ENCODE data around the gene SMCR8. TPM values are rescaled to one million over a fixed set of nuclear protein-coding genes. Genes with fewer than 3 reads are reported as not detected.
"Not testable (repeated sequence)": the region's sequence is repeated elsewhere in the genome, so short reads cannot be mapped to it uniquely, and the experiment has no call there.

SMCR8 gene
- total RNA-seq, 4 donors from 2014 or later: 16.7 to 25.5 (median 22.4) TPM

GRCh38 chr17:18371455-18371854 lies 56.4 kb downstream of the SMCR8 start:
- Histone ChIP-seq H3K27me3 (no peaks in the 10 kb centered on the region), H3K36me3 (no peaks in the 10 kb centered on the region), H3K4me3 (no peak overlapping the region), H3K4me1 (peaks cover 2% of the 10 kb centered on the region), H3K9me3 (no peaks in the 10 kb centered on the region), H3K27ac (no peak overlapping the region)
- TF ChIP-seq POLR2A (IDR thresholded peaks at IDR 0.05) (no peak), CTCF (IDR thresholded peaks at IDR 0.05) (no peak), POLR2AphosphoS5 (IDR thresholded peaks at IDR 0.05) (no peak), EP300 (IDR thresholded peaks at IDR 0.05) (no peak)
- no peak for DNase-seq (ENCODE audit: low spot score in 2 of 2)
- 62% methylated on average over 7 of the region's 7 CpGs for WGBS

GRCh38 chr17:18373181-18373580 lies 58.1 kb downstream of the SMCR8 start:
- H3K36me3 ChIP-seq; DNase-seq (ENCODE audit: low spot score in 2 of 2); H3K4me3 ChIP-seq; H3K9me3 ChIP-seq; H3K27ac ChIP-seq; H3K27me3 ChIP-seq: not testable (repeated sequence)
- H3K4me1 ChIP-seq: peaks cover 20% of the 10 kb centered on the region
- WGBS: 72% methylated on average over 6 of the region's 6 CpGs

GRCh38 chr17:18374216-18374615 lies 59.1 kb downstream of the SMCR8 start:
- Histone ChIP-seq H3K27me3 (no peaks in the 10 kb centered on the region), H3K27ac (no peak overlapping the region), H3K4me1 (peaks cover 22% of the 10 kb centered on the region), H3K4me3 (no peak overlapping the region), H3K36me3 (no peaks in the 10 kb centered on the region), H3K9me3 (no peaks in the 10 kb centered on the region)
- TF ChIP-seq POLR2AphosphoS5 (IDR thresholded peaks at IDR 0.05) (no peak), EP300 (IDR thresholded peaks at IDR 0.05) (no peak), POLR2A (IDR thresholded peaks at IDR 0.05) (no peak), CTCF (IDR thresholded peaks at IDR 0.05) (no peak)
- 81% methylated on average over 7 of the region's 7 CpGs for WGBS
- DNase-seq (ENCODE audit: low spot score in 2 of 2): no peak

Other genes with a start within 250 kb of the SMCR8 start
- gene DRG2, start 227.3 kb upstream of the SMCR8 start, total RNA-seq: 10 to 100 TPM; 34.6 to 44.0 (median 37.9) TPM
- under 1 TPM; 0.23 to 0.49 (median 0.41) TPM for gene MYO15A, start 206.5 kb upstream of the SMCR8 start, total RNA-seq
- gene ALKBH5, start 131.5 kb upstream of the SMCR8 start, total RNA-seq: 10 to 100 TPM; 67.1 to 92.7 (median 73.2) TPM
- 10 to 100 TPM; 27.7 to 37.1 (median 32.8) TPM for gene LLGL1, start 89.7 kb upstream of the SMCR8 start, total RNA-seq
- 100 to 1,000 TPM; 254 to 350 (median 291) TPM for gene FLII, start 56.6 kb upstream of the SMCR8 start, total RNA-seq
- 10 to 100 TPM; 19.5 to 39.2 (median 27.5) TPM for gene MIEF2, start 54.6 kb upstream of the SMCR8 start, total RNA-seq
- gene TOP3A, start 299 bp upstream of the SMCR8 start, total RNA-seq: 10 to 100 TPM; 22.9 to 47.2 (median 27.5) TPM
- gene SHMT1, start 48.3 kb downstream of the SMCR8 start, total RNA-seq: 10 to 100 TPM; 37.8 to 56.0 (median 49.2) TPM
- 10 to 100 TPM in 2 of 4 donors, 1 to 10 TPM in 2; 3.7 to 15.6 (median 9.2) TPM for gene EVPLL, start 62.5 kb downstream of the SMCR8 start, total RNA-seq
- gene LGALS9C, start 161.5 kb downstream of the SMCR8 start, total RNA-seq: under 1 TPM in 1 of 4 donors, not detected in 3; 0.25 TPM